Measurements from ENCODE around the gene LRMDA.
A peak's percentile ranks its signal among the peaks of the same experiment; 100 is the strongest.

The LRMDA gene

GRCh38 chr10:76547352-76547972 is 1116.0 kb downstream of the LRMDA start:
- peak; percentile 80 for DNase-seq

- no peak for DNase-seq
Observed at GRCh38 chr10:76548716-76549115, 1117.3 kb downstream of the LRMDA start.

GRCh38 chr10:76549171-76549570 is 1117.7 kb downstream of the LRMDA start:
- DNase-seq = no peak

- DNase-seq = peak; percentile 54
Observed at GRCh38 chr10:76550806-76551205, 1119.4 kb downstream of the LRMDA start.

GRCh38 chr10:76552091-76552873 is 1120.9 kb downstream of the LRMDA start:
- DNase-seq = no peak

GRCh38 chr10:76553263-76554032 is 1122.0 kb downstream of the LRMDA start:
- peak; percentile 49 for DNase-seq

GRCh38 chr10:76554033-76554408 is 1122.6 kb downstream of the LRMDA start:
- no peak for DNase-seq

GRCh38 chr10:76554478-76554877 is 1123.1 kb downstream of the LRMDA start:
- DNase-seq = no peak

GRCh38 chr10:76555067-76555670 is 1123.7 kb downstream of the LRMDA start:
- no peak for DNase-seq

GRCh38 chr10:76557366-76557765 is 1125.9 kb downstream of the LRMDA start:
- no peak for DNase-seq

- DNase-seq = peak; percentile 83
Observed at GRCh38 chr10:76558586-76558985, 1127.2 kb downstream of the LRMDA start.

GRCh38 chr10:76558996-76559891 is 1127.8 kb downstream of the LRMDA start:
- DNase-seq = peak; percentile 82

- DNase-seq = no peak
Observed at GRCh38 chr10:76559892-76560220, 1128.4 kb downstream of the LRMDA start.

- no peak for DNase-seq
Observed at GRCh38 chr10:76560338-76560737, 1128.9 kb downstream of the LRMDA start.

- DNase-seq = no peak
Observed at GRCh38 chr10:76563286-76563685, 1131.9 kb downstream of the LRMDA start.

- no peak for DNase-seq
Observed at GRCh38 chr10:76572021-76572420, 1140.6 kb downstream of the LRMDA start.

GRCh38 chr10:76576276-76576962 is 1145.0 kb downstream of the LRMDA start:
- peak; percentile 83 for DNase-seq

- no peak for DNase-seq
Observed at GRCh38 chr10:76577455-76577854, 1146.0 kb downstream of the LRMDA start.

GRCh38 chr10:76581506-76582256 is 1150.3 kb downstream of the LRMDA start:
- peak; percentile 21 for DNase-seq

- DNase-seq = peak; percentile 47
Observed at GRCh38 chr10:76582531-76582930, 1151.1 kb downstream of the LRMDA start.

- peak; percentile 92 for DNase-seq
Observed at GRCh38 chr10:76583711-76584161, 1152.3 kb downstream of the LRMDA start.

All from fibroblast of skin of abdomen (primary cell).